Keratinocyte (primary cell): ENCODE data around the gene FASN. TPM values are rescaled to one million over a fixed set of nuclear protein-coding genes. Genes with fewer than 3 reads are reported as not detected.
"Not testable (repeated sequence)": the region's sequence is repeated elsewhere in the genome, so short reads cannot be mapped to it uniquely, and the experiment has no call there.

ENCODE experiments used
- DNase-seq: peaks from one replicate; pipeline ENCODE4 v3.0.0-alpha.2; 2011; ENCODE audit warnings: low read depth, missing footprints, low spot score
- FAIRE-seq: peaks from 2 replicates; lab custom pipeline; 2011; peaks lifted over from hg19 to GRCh38; lab: Jason Lieb, UNC
- H2AFZ ChIP-seq: 2 replicates; pipeline ENCODE4 v1.6.0; 2012; ENCODE audit warnings: low read length, control low read depth, inconsistent platforms; ENCODE audit not compliant: control insufficient read depth
- H3K27ac ChIP-seq: 2 replicates; pipeline ENCODE4 v1.5.1; 2011; ENCODE audit warnings: low read length; ENCODE audit not compliant: control insufficient read depth, insufficient read depth
- H3K27me3 ChIP-seq: 3 replicates; pipeline ENCODE4 v1.6.0; 2011; ENCODE audit warnings: low read length; ENCODE audit not compliant: control insufficient read depth, insufficient read depth; ENCODE audit errors: extremely low read depth
- H3K36me3 ChIP-seq, 2 experiments: 2 replicates in 1 of 2; 3 replicates in 1 of 2; pipeline ENCODE4 v1.5.1; 2011; ENCODE audit warnings: low read length in 2 of 2, mild to moderate bottlenecking in 1 of 2; ENCODE audit not compliant: control insufficient read depth in 2 of 2, insufficient read depth in 2 of 2; ENCODE audit errors: extremely low read depth in 1 of 2
- H3K4me1 ChIP-seq: 3 replicates; pipeline ENCODE4 v1.5.1; 2011; ENCODE audit warnings: low read length; ENCODE audit not compliant: control insufficient read depth, insufficient read depth; ENCODE audit errors: extremely low read depth
- H3K4me2 ChIP-seq: 3 replicates; pipeline ENCODE4 v1.6.0; 2011; ENCODE audit warnings: low read depth, low read length; ENCODE audit not compliant: control insufficient read depth, insufficient read depth; ENCODE audit errors: extremely low read depth
- H3K4me3 ChIP-seq, 3 experiments: fragments of 200-600 bp in 1 of 3; sonication (generic) in 1 of 3; 2 replicates in 2 of 3; 3 replicates in 1 of 3; pipeline ENCODE4 v1.5.1; 2011 to 2016; ENCODE audit warnings: low read length in 3 of 3, mild to moderate bottlenecking in 3 of 3, control low read depth in 2 of 3, inconsistent platforms in 1 of 3, low read depth in 1 of 3, mixed read lengths in 1 of 3, mixed run types in 1 of 3, moderate library complexity in 1 of 3; ENCODE audit not compliant: control insufficient read depth in 2 of 3, insufficient read depth in 2 of 3; ENCODE audit errors: extremely low read depth in 1 of 3
- H3K79me2 ChIP-seq: 2 replicates; pipeline ENCODE4 v1.6.0; 2012; ENCODE audit warnings: low read length; ENCODE audit not compliant: control insufficient read depth, insufficient read depth
- H3K9ac ChIP-seq: 3 replicates; pipeline ENCODE4 v1.6.0; 2011; ENCODE audit warnings: low read length; ENCODE audit not compliant: control insufficient read depth, insufficient read depth; ENCODE audit errors: extremely low read depth
- H3K9me1 ChIP-seq: 3 replicates; pipeline ENCODE4 v1.6.0; 2011; ENCODE audit warnings: low read length; ENCODE audit not compliant: control insufficient read depth, insufficient read depth; ENCODE audit errors: extremely low read depth
- H3K9me3 ChIP-seq: 2 replicates; pipeline ENCODE4 v1.5.1; 2012; ENCODE audit warnings: low read depth, low read length; ENCODE audit not compliant: control insufficient read depth
- H4K20me1 ChIP-seq: 3 replicates; pipeline ENCODE4 v1.6.0; 2011; ENCODE audit warnings: low read length; ENCODE audit not compliant: control insufficient read depth, insufficient read depth; ENCODE audit errors: extremely low read depth
- CTCF ChIP-seq, 3 experiments: IDR thresholded peaks in 1 of 3; conservative IDR thresholded peaks in 1 of 3; optimal IDR thresholded peaks in 1 of 3; 2 replicates in 2 of 3; 3 replicates in 1 of 3; pipeline versions ENCODE3 to v1.5.1; 2011; ENCODE audit warnings: low read length in 3 of 3, mild to moderate bottlenecking in 3 of 3, moderate library complexity in 2 of 3, control low read depth in 1 of 3, inconsistent platforms in 1 of 3; ENCODE audit not compliant: insufficient read depth in 2 of 3; ENCODE audit errors: extremely low read depth in 1 of 3
- EZH2 ChIP-seq: IDR thresholded peaks from one replicate; pipeline ENCODE4 v1.6.1; 2012; ENCODE audit warnings: inconsistent platforms, mild to moderate bottlenecking, low read length, moderate library complexity
- dilution Hi-C: fragments of 300-500 bp; cut with MboI; formaldehyde crosslinking; loops from one replicate; pipeline ENCODE4 v1.7.0; 2020; ENCODE audit warnings: low sequenced_read_pairs; ENCODE audit not compliant: extremely low pct_ligation_motif_present
- polyA plus RNA-seq, 5 experiments: library from polyadenylated mRNA; depleted of rRNA in 3 of 5; stranded (reverse) in 3 of 5; stranded (forward) in 1 of 5; unstranded in 1 of 5; fragments of >200 nt; gene quantifications; 1 replicate in 1 of 5; 2 replicates in 3 of 5; 3 replicates in 1 of 5; pipeline versions ENCODE4 v1.2.1 to v1.2.3, GENCODE V29; 2011 to 2012; ENCODE audit warnings: missing spikeins in 2 of 5, low read depth in 1 of 5, low replicate concordance in 1 of 5

Gene FASN
- polyA plus RNA-seq, 1 donor (not counting 4 experiments of a cell fraction or from before 2014, with no cell fraction given), result 44.7 TPM

GRCh38 chr17:82143333-82143732, 45.3 kb upstream of the FASN start:
- dilution Hi-C loops, result no loop called here
- Histone ChIP-seq H3K9me1 (no peaks in the 10 kb centered on the region), H3K4me2 (no peak overlapping the region), H4K20me1 (no peaks in the 10 kb centered on the region), H3K4me3 (no peak overlapping the region), H3K79me2 (no peaks in the 10 kb centered on the region), H2AFZ (no peak overlapping the region), H3K27ac (no peak overlapping the region), H3K9ac (no peak overlapping the region), H3K36me3 (peaks cover 2 to 4% of the 10 kb centered on the region in 2 experiments), H3K27me3 (no peaks in the 10 kb centered on the region), H3K4me1 (no peaks in the 10 kb centered on the region), H3K9me3 (no peaks in the 10 kb centered on the region)
- FAIRE-seq (no peak), DNase-seq (no peak)
- TF ChIP-seq EZH2 (no peak), CTCF (optimal IDR thresholded peaks at IDR 0.05 in 1 of 3, IDR thresholded peaks at IDR 0.05 in 1 of 3, conservative IDR thresholded peaks at IDR 0.05 in 1 of 3; ENCODE audit: extremely low read depth in 1 of 3, insufficient read depth in 2 of 3, low read length in 3 of 3) (no peak)

GRCh38 chr17:82139961-82140360, 41.9 kb upstream of the FASN start:
- FAIRE-seq, H3K9me3 ChIP-seq, H3K4me2 ChIP-seq, H3K36me3 ChIP-seq, H3K27me3 ChIP-seq, H3K79me2 ChIP-seq, H4K20me1 ChIP-seq, dilution Hi-C loops, H3K9ac ChIP-seq, DNase-seq, H3K4me1 ChIP-seq, H2AFZ ChIP-seq, H3K9me1 ChIP-seq, H3K27ac ChIP-seq, H3K4me3 ChIP-seq: not testable (repeated sequence)

GRCh38 chr17:82138511-82138992, 40.5 kb upstream of the FASN start:
- Histone ChIP-seq H3K36me3 (peaks cover 2 to 4% of the 10 kb centered on the region in 2 experiments), H3K9ac (no peak overlapping the region), H4K20me1 (no peaks in the 10 kb centered on the region), H2AFZ (no peak overlapping the region), H3K27ac (no peak overlapping the region), H3K4me1 (peaks cover 8% of the 10 kb centered on the region), H3K4me3 (no peak overlapping the region), H3K9me3 (no peaks in the 10 kb centered on the region), H3K79me2 (no peaks in the 10 kb centered on the region), H3K9me1 (peaks cover 2% of the 10 kb centered on the region), H3K27me3 (no peaks in the 10 kb centered on the region), H3K4me2 (no peak overlapping the region)
- FAIRE-seq (no peak), DNase-seq (no peak)
- dilution Hi-C loops, result no loop called here
- no peak for TF ChIP-seq EZH2
- no peak for TF ChIP-seq CTCF (optimal IDR thresholded peaks at IDR 0.05 in 1 of 3, IDR thresholded peaks at IDR 0.05 in 1 of 3, conservative IDR thresholded peaks at IDR 0.05 in 1 of 3; ENCODE audit: extremely low read depth in 1 of 3, insufficient read depth in 2 of 3, low read length in 3 of 3)
